Panc1 (cell line): ENCODE data around the gene ARID5B. TPM values are rescaled to one million over a fixed set of nuclear protein-coding genes. Genes with fewer than 3 reads are reported as not detected.

Experiments
- ATAC-seq: fragments of 200-7000 bp; cut with Tn5 transposase; 2 replicates; pipeline ENCODE4 v1.9.1; 2020; ENCODE audit warnings: mild to moderate bottlenecking, moderate library complexity
- BruUV-seq: library from RNA; stranded (reverse); fragments of 400-500 nt; replicated peaks from 2 replicates; lab custom pipeline; 2021; lab: Mats Ljungman, UMichigan
- CTCF ChIA-PET: fragments of 300-600 bp; sonication (Branson Sonifier 250); formaldehyde crosslinking; loops from one replicate; lab custom pipeline; 2022; ENCODE audit warnings: antibody characterized with exemption; lab: Charles Lee
- POLR2A ChIA-PET: fragments of 300-600 bp; sonication (Branson Sonifier 250); formaldehyde crosslinking; loops from one replicate; lab custom pipeline; 2022; ENCODE audit warnings: antibody characterized with exemption; lab: Charles Lee
- DNase-seq: peaks from one replicate; pipeline ENCODE4 v3.0.0-alpha.2; 2010; ENCODE audit warnings: low read depth, low spot score
- H3K27ac ChIP-seq: 2 replicates; pipeline ENCODE4 v1.5.1; 2011; ENCODE audit warnings: mild to moderate bottlenecking, low read length, inconsistent platforms
- H3K27me3 ChIP-seq: fragments of 200-500 bp; sonication (Bioruptor generic); 2 replicates; pipeline ENCODE4 v1.6.0; 2014; ENCODE audit warnings: low read length, inconsistent platforms; ENCODE audit not compliant: control insufficient read depth, insufficient read depth
- H3K36me3 ChIP-seq: fragments of 200-500 bp; sonication (Bioruptor generic); 2 replicates; pipeline ENCODE4 v1.5.1; 2014; ENCODE audit warnings: inconsistent platforms, mild to moderate bottlenecking, low read length, moderate library complexity; ENCODE audit not compliant: control insufficient read depth, insufficient read depth
- H3K4me1 ChIP-seq: 2 replicates; pipeline ENCODE4 v1.5.1; 2011; ENCODE audit warnings: inconsistent platforms, mild to moderate bottlenecking, low read length, moderate library complexity; ENCODE audit not compliant: control insufficient read depth, insufficient read depth
- H3K4me3 ChIP-seq, 2 experiments: 2 replicates each; pipeline ENCODE4 v1.5.1; 2011 to 2012; ENCODE audit warnings: low read depth in 2 of 2, low read length in 2 of 2, mild to moderate bottlenecking in 2 of 2, inconsistent platforms in 1 of 2, moderate library complexity in 1 of 2
- H3K9me3 ChIP-seq: fragments of 200-500 bp; sonication (Bioruptor generic); 2 replicates; pipeline ENCODE4 v1.5.1; 2014; ENCODE audit warnings: low read depth, mild to moderate bottlenecking, inconsistent platforms, low read length, moderate library complexity; ENCODE audit not compliant: control insufficient read depth, insufficient read depth
- POLR2AphosphoS5 ChIP-seq: IDR thresholded peaks from 2 replicates; pipeline ENCODE4 v1.6.1; 2012; ENCODE audit warnings: mild to moderate bottlenecking, low read depth, low read length, moderate library complexity
- REST ChIP-seq, 2 experiments: IDR thresholded peaks; 2 replicates each; pipeline ENCODE4 v1.6.1; 2011 to 2012; ENCODE audit warnings: low read depth in 2 of 2, control low read depth in 1 of 2, low read length in 1 of 2, mild to moderate bottlenecking in 1 of 2, moderate library complexity in 1 of 2; ENCODE audit not compliant: insufficient read depth in 1 of 2
- SIN3A ChIP-seq: IDR thresholded peaks from 2 replicates; pipeline ENCODE4 v1.6.1; 2012; ENCODE audit warnings: low read depth, mild to moderate bottlenecking, low read length, moderate library complexity, borderline replicate concordance; ENCODE audit not compliant: insufficient read depth
- TCF7L2 ChIP-seq: IDR thresholded peaks from 2 replicates; pipeline ENCODE4 v1.6.1; 2011; ENCODE audit warnings: mild to moderate bottlenecking, low read depth, low read length, inconsistent platforms
- in situ Hi-C: cut with HindIII; loops from 2 replicates; pipeline ENCODE4 v1.10.0; 2016; ENCODE audit warnings: low sequenced_read_pairs, low pct_unique_long_range_greater_than_20kb
- intact Hi-C: fragments of 100-400 bp; cut with micrococcal nuclease; formaldehyde crosslinking; loops from one replicate; pipeline ENCODE4 v1.10.0; 2022; ENCODE audit not compliant: unreplicated experiment
- total RNA-seq: library from RNA; stranded (reverse); gene quantifications from one replicate; pipeline ENCODE4 v1.2.1, GENCODE V29; 2021; ENCODE audit not compliant: unreplicated experiment
- TF ChIP-seq, protein P1 (sequence below): fragments of 450-650 bp; IDR thresholded peaks from 2 replicates; pipeline ENCODE4 v1.5.1; 2017; ENCODE audit warnings: mild to moderate bottlenecking

Gene ARID5B
- total RNA-seq, 1 experiment from 2014 or later = 22.7 TPM

DNA sequence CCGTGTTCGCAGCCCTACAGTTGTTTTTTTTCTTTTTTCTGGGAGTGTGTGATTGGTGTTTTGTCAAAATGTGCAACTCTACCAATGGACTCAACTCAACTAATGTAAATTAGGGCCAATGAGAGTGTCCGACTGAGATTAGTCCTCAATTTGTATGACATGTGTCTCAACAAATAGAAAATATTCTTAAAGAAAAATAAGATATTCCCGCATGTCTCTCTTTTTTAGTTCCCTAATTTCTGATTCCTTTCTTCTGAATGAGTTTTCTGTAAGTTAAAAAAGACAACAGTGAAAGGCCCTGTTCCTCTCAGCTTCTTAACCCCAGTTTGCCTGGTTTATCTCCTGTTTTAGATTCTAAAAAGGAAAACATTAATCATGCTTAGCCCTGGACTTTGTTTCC is 61.5 kb downstream of the ARID5B start:
- peak overlapping the region; percentile 26; the same call in 1 of the 2 replicates for H3K27ac ChIP-seq
- in situ Hi-C loops (no loop called here), intact Hi-C loops (no loop called here)
- no peaks in the 10 kb centered on the region for H3K9me3 ChIP-seq
- ChIA-PET POLR2A (no interaction called here), CTCF (no interaction called here)
- ATAC-seq = no peak
- H3K27me3 ChIP-seq = no peaks in the 10 kb centered on the region
- no peak overlapping the region for H3K4me3 ChIP-seq
- TF ChIP-seq, protein P1, sequence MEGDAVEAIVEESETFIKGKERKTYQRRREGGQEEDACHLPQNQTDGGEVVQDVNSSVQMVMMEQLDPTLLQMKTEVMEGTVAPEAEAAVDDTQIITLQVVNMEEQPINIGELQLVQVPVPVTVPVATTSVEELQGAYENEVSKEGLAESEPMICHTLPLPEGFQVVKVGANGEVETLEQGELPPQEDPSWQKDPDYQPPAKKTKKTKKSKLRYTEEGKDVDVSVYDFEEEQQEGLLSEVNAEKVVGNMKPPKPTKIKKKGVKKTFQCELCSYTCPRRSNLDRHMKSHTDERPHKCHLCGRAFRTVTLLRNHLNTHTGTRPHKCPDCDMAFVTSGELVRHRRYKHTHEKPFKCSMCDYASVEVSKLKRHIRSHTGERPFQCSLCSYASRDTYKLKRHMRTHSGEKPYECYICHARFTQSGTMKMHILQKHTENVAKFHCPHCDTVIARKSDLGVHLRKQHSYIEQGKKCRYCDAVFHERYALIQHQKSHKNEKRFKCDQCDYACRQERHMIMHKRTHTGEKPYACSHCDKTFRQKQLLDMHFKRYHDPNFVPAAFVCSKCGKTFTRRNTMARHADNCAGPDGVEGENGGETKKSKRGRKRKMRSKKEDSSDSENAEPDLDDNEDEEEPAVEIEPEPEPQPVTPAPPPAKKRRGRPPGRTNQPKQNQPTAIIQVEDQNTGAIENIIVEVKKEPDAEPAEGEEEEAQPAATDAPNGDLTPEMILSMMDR = no peak
- no peak for TF ChIP-seq SIN3A
- TF ChIP-seq REST (IDR thresholded peaks at IDR 0.05; ENCODE audit: insufficient read depth in 1 of 2, low read depth in 2 of 2, low read length in 1 of 2) = no peak
- no peak for TF ChIP-seq POLR2AphosphoS5
- no peak for TF ChIP-seq TCF7L2
- no peaks in the 10 kb centered on the region for H3K36me3 ChIP-seq
- no peak for DNase-seq
- peaks cover 13% of the 10 kb centered on the region; the same call in 1 of the 2 replicates for H3K4me1 ChIP-seq
- no TSS peak for BruUV-seq

DNA sequence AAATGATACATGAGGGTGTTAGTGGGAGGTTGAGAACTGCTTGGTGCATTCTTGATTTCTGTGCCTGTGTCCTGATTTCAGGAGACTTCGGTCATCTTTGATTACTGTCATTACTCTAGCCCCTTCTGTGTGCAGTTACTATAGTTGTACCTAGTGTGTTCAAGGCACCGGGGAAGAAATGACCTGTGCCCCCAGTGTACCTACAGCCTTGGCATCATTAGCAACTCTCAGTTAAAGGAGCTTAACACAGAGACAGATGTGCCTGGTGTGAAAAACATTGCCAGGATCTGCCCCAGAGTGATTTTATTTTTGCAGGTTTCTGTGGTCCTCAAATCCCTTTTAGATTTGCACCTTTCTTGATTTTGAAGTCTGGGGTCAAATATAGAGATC is 62.2 kb downstream of the ARID5B start:
- ChIA-PET CTCF (no interaction called here), POLR2A (no interaction called here)
- no peak for DNase-seq
- Histone ChIP-seq H3K4me3 (no peak overlapping the region), H3K4me1 (peaks cover 13% of the 10 kb centered on the region; the same call in 1 of the 2 replicates), H3K9me3 (no peaks in the 10 kb centered on the region), H3K36me3 (no peaks in the 10 kb centered on the region), H3K27me3 (no peaks in the 10 kb centered on the region), H3K27ac (peak overlapping the region; percentile 26; the same call in 1 of the 2 replicates)
- no TSS peak for BruUV-seq
- in situ Hi-C loops = no loop called here
- ATAC-seq = 0 out of 2 replicates have a peak, but pooled peaks have one; percentile 26
- intact Hi-C loops = no loop called here
- TF ChIP-seq POLR2AphosphoS5 (no peak), TCF7L2 (no peak), SIN3A (no peak), REST (IDR thresholded peaks at IDR 0.05; ENCODE audit: insufficient read depth in 1 of 2, low read depth in 2 of 2, low read length in 1 of 2) (no peak)
- TF ChIP-seq, protein P1 = no peak
